Stomach (tissue), 4 donors: ENCODE results near the gene FOXD2.

Source experiments
- POLR2AphosphoS5 ChIP-seq, 3 donors: sonication (generic); formaldehyde crosslinking; IDR thresholded peaks; one replicate each; pipeline ENCODE4 v1.6.1; 2016; ENCODE audit warnings: antibody characterized with exemption in 3 of 3
- TF ChIP-seq, protein P1 (sequence below), 7 experiments: fragments of 450-650 bp in 4 of 7; fragments of 200-600 bp in 3 of 7; sonication (generic) in 3 of 7; IDR thresholded peaks; one replicate each; pipeline ENCODE4 v1.5.1; 2016 to 2019; ENCODE audit warnings: antibody characterized with exemption in 7 of 7, control low read depth in 2 of 7, mild to moderate bottlenecking in 1 of 7

DNA sequence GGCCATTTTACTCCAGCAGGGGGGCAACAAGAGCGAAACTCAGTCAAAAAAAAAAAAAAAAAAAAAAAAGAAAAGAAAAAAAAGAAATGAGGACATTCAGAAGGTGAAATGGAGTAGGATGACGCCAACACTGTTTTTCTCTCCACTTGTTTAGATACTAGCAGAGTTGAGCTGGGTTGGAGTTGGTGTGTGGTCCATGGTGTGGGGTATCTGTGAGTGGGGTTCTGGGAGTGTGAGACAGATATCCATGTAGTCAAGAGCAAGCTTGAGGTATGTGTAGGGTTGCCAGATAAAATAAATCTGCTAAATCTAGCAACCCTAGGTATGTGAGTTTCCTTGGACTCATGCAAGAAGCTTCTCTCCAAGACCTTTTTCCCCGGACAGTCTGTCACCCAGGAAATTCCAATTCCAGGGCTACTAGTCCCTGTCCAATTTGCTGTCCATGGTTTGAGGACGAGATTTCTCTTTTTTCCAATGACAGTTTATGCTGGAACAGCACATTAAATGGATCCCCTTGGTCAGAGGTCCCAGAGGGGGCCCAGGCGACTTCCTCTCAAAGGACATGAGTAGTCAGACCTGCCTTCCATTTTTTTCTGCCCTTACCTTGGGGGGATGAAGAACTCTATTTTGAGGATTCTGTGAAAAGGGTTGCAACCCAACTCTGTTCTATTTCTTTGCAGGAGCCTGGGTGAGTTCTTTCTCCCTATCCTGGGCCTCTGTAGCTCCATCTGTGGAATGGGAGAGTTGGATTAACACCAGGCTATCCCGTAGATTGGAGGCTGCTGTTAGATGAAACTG lies 2.1 kb upstream of the FOXD2 start:
- TF ChIP-seq, protein P1, sequence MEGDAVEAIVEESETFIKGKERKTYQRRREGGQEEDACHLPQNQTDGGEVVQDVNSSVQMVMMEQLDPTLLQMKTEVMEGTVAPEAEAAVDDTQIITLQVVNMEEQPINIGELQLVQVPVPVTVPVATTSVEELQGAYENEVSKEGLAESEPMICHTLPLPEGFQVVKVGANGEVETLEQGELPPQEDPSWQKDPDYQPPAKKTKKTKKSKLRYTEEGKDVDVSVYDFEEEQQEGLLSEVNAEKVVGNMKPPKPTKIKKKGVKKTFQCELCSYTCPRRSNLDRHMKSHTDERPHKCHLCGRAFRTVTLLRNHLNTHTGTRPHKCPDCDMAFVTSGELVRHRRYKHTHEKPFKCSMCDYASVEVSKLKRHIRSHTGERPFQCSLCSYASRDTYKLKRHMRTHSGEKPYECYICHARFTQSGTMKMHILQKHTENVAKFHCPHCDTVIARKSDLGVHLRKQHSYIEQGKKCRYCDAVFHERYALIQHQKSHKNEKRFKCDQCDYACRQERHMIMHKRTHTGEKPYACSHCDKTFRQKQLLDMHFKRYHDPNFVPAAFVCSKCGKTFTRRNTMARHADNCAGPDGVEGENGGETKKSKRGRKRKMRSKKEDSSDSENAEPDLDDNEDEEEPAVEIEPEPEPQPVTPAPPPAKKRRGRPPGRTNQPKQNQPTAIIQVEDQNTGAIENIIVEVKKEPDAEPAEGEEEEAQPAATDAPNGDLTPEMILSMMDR (IDR thresholded peaks at IDR 0.05), result no peak
- no peak for TF ChIP-seq POLR2AphosphoS5 (IDR thresholded peaks at IDR 0.05)
